ENCODE measurements around the gene ATP7A. TPM values are rescaled to one million over a fixed set of nuclear protein-coding genes. Genes with fewer than 3 reads are reported as not detected.

ATP7A gene
- polyA plus RNA-seq, 1 of the 3 experiments (the other 2 are of a cell fraction), result 1.7 TPM

DNA sequence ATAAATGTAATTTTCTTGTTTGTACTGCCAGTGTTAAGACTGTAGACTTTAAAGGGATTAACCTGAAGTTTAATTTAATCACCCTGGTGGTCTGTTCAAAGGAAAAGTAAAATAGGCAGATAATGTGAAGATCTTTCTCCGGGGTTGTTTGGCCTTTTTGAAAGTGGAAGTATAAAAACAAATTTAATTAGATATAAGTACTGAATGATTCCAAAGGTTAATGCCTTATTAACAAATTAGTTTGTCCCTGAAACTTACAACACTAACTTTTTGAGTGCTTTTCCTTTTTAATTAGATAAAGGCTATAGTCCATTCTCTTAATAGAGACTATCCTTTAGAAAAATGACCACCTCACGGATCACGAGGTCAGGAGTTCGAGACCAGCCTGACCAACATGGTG is 69.4 kb downstream of the ATP7A start:
- H3K4me3 ChIP-seq (ENCODE audit: low read depth in 2 of 2, low read length in 1 of 2), result no peak overlapping the region
- no peaks in the 10 kb centered on the region for H3K36me3 ChIP-seq (replicated peaks in 1 of 2; ENCODE audit: control insufficient read depth in 1 of 2, insufficient read depth in 2 of 2, low read length in 1 of 2)
- no peak for DNase-seq
- H2AFZ ChIP-seq (ENCODE audit: low read depth), result no peak overlapping the region
- no peaks in the 10 kb centered on the region for H3K79me2 ChIP-seq (ENCODE audit: insufficient read depth)
- no peak overlapping the region for H3K4me2 ChIP-seq
- H3K4me1 ChIP-seq (ENCODE audit: control insufficient read depth in 1 of 2, insufficient read depth in 2 of 2, low read depth in 1 of 2, low read length in 1 of 2), result peaks cover 0 to 2% of the 10 kb centered on the region in 2 experiments; a peak in 2 of 4 replicates
- H3K9me2 ChIP-seq, result no peaks in the 10 kb centered on the region
- POLR2A ChIA-PET, result no interaction called here
- no peaks in the 10 kb centered on the region for H4K20me1 ChIP-seq (ENCODE audit: insufficient read depth)
- WGBS (ENCODE audit: low lambda C conversion rate), result 50% methylated on average over 4 of the region's 4 CpGs
- CTCF ChIA-PET, result no interaction called here
- H3K9ac ChIP-seq, result no peak overlapping the region
- H3K27ac ChIP-seq (ENCODE audit: low read depth in 2 of 2, low read length in 1 of 2), result peak overlapping the region in 1 of 2 experiments; percentile 31; a peak in 1 of 4 replicates
- no peaks in the 10 kb centered on the region for H3F3A ChIP-seq (replicated peaks; ENCODE audit: insufficient read depth)
- no peaks in the 10 kb centered on the region; the same call in 1 of the 2 replicates for H3K27me3 ChIP-seq (ENCODE audit: insufficient read depth)
- TF ChIP-seq NFIC (IDR thresholded peaks at IDR 0.05; ENCODE audit: borderline replicate concordance) (no peak), JUND (IDR thresholded peaks at IDR 0.05) (no peak), SMC3 (IDR thresholded peaks at IDR 0.05; ENCODE audit: low read depth, low read length) (no peak), RCOR1 (IDR thresholded peaks at IDR 0.05; ENCODE audit: low read length) (no peak), GABPA (IDR thresholded peaks at IDR 0.05; ENCODE audit: low read depth) (no peak), RXRA (IDR thresholded peaks at IDR 0.05; ENCODE audit: borderline replicate concordance, low read depth) (no peak), RAD21 (IDR thresholded peaks at IDR 0.05; ENCODE audit: low read length) (no peak), FOXJ3 (CRISPR knock-in tag; IDR thresholded peaks at IDR 0.05) (no peak), POLR2AphosphoS5 (IDR thresholded peaks at IDR 0.05; ENCODE audit: low read depth, low read length) (no peak), USF1 (IDR thresholded peaks at IDR 0.05; ENCODE audit: borderline replicate concordance, low read depth) (no peak)
- TF ChIP-seq, protein P1, sequence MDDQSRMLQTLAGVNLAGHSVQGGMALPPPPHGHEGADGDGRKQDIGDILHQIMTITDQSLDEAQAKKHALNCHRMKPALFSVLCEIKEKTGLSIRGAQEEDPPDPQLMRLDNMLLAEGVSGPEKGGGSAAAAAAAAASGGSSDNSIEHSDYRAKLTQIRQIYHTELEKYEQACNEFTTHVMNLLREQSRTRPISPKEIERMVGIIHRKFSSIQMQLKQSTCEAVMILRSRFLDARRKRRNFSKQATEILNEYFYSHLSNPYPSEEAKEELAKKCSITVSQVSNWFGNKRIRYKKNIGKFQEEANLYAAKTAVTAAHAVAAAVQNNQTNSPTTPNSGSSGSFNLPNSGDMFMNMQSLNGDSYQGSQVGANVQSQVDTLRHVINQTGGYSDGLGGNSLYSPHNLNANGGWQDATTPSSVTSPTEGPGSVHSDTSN (IDR thresholded peaks at IDR 0.05), result no peak
- TF ChIP-seq, protein P2, sequence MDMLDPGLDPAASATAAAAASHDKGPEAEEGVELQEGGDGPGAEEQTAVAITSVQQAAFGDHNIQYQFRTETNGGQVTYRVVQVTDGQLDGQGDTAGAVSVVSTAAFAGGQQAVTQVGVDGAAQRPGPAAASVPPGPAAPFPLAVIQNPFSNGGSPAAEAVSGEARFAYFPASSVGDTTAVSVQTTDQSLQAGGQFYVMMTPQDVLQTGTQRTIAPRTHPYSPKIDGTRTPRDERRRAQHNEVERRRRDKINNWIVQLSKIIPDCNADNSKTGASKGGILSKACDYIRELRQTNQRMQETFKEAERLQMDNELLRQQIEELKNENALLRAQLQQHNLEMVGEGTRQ (IDR thresholded peaks at IDR 0.05; ENCODE audit: borderline replicate concordance, low read depth, low read length), result no peak
- no peaks in the 10 kb centered on the region for H3K9me3 ChIP-seq

GRCh38 chrX:78011846-78012245 is 101.4 kb downstream of the ATP7A start:
- no peak for DNase-seq
- no peaks in the 10 kb centered on the region for H3K27me3 ChIP-seq (ENCODE audit: insufficient read depth)
- no peak overlapping the region for H3K4me2 ChIP-seq
- H3K36me3 ChIP-seq (replicated peaks in 1 of 2; ENCODE audit: control insufficient read depth in 1 of 2, insufficient read depth in 2 of 2, low read length in 1 of 2), result no peaks in the 10 kb centered on the region
- H3K4me1 ChIP-seq (ENCODE audit: control insufficient read depth in 1 of 2, insufficient read depth in 2 of 2, low read depth in 1 of 2, low read length in 1 of 2), result no peaks in the 10 kb centered on the region
- H3K79me2 ChIP-seq (ENCODE audit: insufficient read depth), result no peaks in the 10 kb centered on the region
- no peak for TF ChIP-seq RCOR1 (IDR thresholded peaks at IDR 0.05; ENCODE audit: low read length)
- TF ChIP-seq GABPA (IDR thresholded peaks at IDR 0.05; ENCODE audit: low read depth), result no peak
- TF ChIP-seq TAF1 (IDR thresholded peaks at IDR 0.05; ENCODE audit: borderline replicate concordance, low read depth, low read length), result no peak
- TF ChIP-seq FOXM1 (IDR thresholded peaks at IDR 0.05; ENCODE audit: low read depth), result no peak
- TF ChIP-seq CTCF (IDR thresholded peaks at IDR 0.05), result no peak
- TF ChIP-seq, protein P3, sequence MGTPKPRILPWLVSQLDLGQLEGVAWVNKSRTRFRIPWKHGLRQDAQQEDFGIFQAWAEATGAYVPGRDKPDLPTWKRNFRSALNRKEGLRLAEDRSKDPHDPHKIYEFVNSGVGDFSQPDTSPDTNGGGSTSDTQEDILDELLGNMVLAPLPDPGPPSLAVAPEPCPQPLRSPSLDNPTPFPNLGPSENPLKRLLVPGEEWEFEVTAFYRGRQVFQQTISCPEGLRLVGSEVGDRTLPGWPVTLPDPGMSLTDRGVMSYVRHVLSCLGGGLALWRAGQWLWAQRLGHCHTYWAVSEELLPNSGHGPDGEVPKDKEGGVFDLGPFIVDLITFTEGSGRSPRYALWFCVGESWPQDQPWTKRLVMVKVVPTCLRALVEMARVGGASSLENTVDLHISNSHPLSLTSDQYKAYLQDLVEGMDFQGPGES (IDR thresholded peaks at IDR 0.05; ENCODE audit: low read depth, low read length), result no peak
- no peak for TF ChIP-seq ZBTB33 (IDR thresholded peaks at IDR 0.05; ENCODE audit: borderline replicate concordance, low read depth)
- TF ChIP-seq SMC3 (IDR thresholded peaks at IDR 0.05; ENCODE audit: low read depth, low read length), result no peak
- no peak for TF ChIP-seq TEAD4 (IDR thresholded peaks at IDR 0.05; ENCODE audit: borderline replicate concordance, insufficient read depth)
- no peak for TF ChIP-seq ELF1 (IDR thresholded peaks at IDR 0.05)
- no peak for TF ChIP-seq MEF2A (IDR thresholded peaks at IDR 0.05; ENCODE audit: borderline replicate concordance, low read depth)
- POLR2A ChIA-PET, result no interaction called here
- no peak overlapping the region for H3K27ac ChIP-seq (ENCODE audit: low read depth in 2 of 2, low read length in 1 of 2)
- no peaks in the 10 kb centered on the region for H4K20me1 ChIP-seq (ENCODE audit: insufficient read depth)
- no peak overlapping the region for H3K9ac ChIP-seq
- H2AFZ ChIP-seq (ENCODE audit: low read depth), result no peak overlapping the region
- H3F3A ChIP-seq (replicated peaks; ENCODE audit: insufficient read depth), result no peaks in the 10 kb centered on the region
- no peaks in the 10 kb centered on the region for H3K9me2 ChIP-seq
- 58% methylated on average over 1 of the region's 1 CpG for WGBS (ENCODE audit: low lambda C conversion rate)
- CTCF ChIA-PET, result interaction anchor here (1.1 to 3.1 kb wide), 4 partner anchors 13 to 36 kb away, joined by 3 to 12 read pairs (median 6); no protein-coding TSS in a partner anchor
- no peak overlapping the region for H3K4me3 ChIP-seq (ENCODE audit: low read depth in 2 of 2, low read length in 1 of 2)
- no peaks in the 10 kb centered on the region for H3K9me3 ChIP-seq
